ENCODE data around the gene HAUS2. TPM values are rescaled to one million over a fixed set of nuclear protein-coding genes. Genes with fewer than 3 reads are reported as not detected.

The HAUS2 gene
- total and polyA plus RNA-seq, 2 of the 4 experiments (the other 2 are of a cell fraction), result 18.4 to 22.4 TPM

- POLR2A ChIA-PET (ENCODE audit: unreplicated experiment), result no interaction called here
- Histone ChIP-seq H3K4me2 (ENCODE audit: low read depth, low read length) (no peak overlapping the region), H2AK9ac (replicated peaks; ENCODE audit: low read depth, low read length, poor library complexity) (no peak overlapping the region), H2AK5ac (ENCODE audit: low read depth, low read length) (no peak overlapping the region), H3K56ac (ENCODE audit: extremely low read depth, insufficient read depth, low read length) (no peak overlapping the region), H3K4me3 (ENCODE audit: insufficient read depth, low read depth, low read length) (no peak overlapping the region), H3K79me1 (ENCODE audit: low read depth in 1 of 2, low read length in 2 of 2) (peaks cover 6 to 42% of the 10 kb centered on the region in 2 experiments), H2BK5ac (ENCODE audit: low read depth, low read length, poor library complexity, severe bottlenecking) (no peak overlapping the region), H2BK15ac (ENCODE audit: low read depth, low read length) (no peak overlapping the region), H2BK120ac (ENCODE audit: low read depth, low read length) (no peak overlapping the region), H3K36me3 (ENCODE audit: control insufficient read depth, insufficient read depth, low read length) (peaks cover under 1% of the 10 kb centered on the region), H3K9me1 (ENCODE audit: insufficient read depth, low read length) (no peaks in the 10 kb centered on the region; the same call in 1 of the 2 replicates), H4K5ac (ENCODE audit: low read depth, low read length) (no peak overlapping the region), H4K91ac (ENCODE audit: insufficient read depth, low read depth, low read length) (no peak overlapping the region), H3K9me3 (ENCODE audit: control insufficient read depth, insufficient read depth, low read length) (no peaks in the 10 kb centered on the region), H3K4me1 (ENCODE audit: control insufficient read depth, insufficient read depth, low read length) (peaks cover 3% of the 10 kb centered on the region; the same call in 1 of the 2 replicates), H3K27ac (ENCODE audit: insufficient read depth, low read length) (no peak overlapping the region), H3K18ac (ENCODE audit: low read depth, low read length) (no peak overlapping the region), H3K4ac (ENCODE audit: low read depth, low read length) (no peak overlapping the region), H3K27me3 (ENCODE audit: control insufficient read depth, insufficient read depth, low read length) (no peaks in the 10 kb centered on the region), H2BK20ac (ENCODE audit: low read depth, low read length) (no peak overlapping the region), H4K20me1 (ENCODE audit: insufficient read depth, low read length) (no peaks in the 10 kb centered on the region), H3K14ac (replicated peaks; ENCODE audit: low read depth, low read length) (no peak overlapping the region), H2AFZ (replicated peaks; ENCODE audit: low read length, poor library complexity) (no peak overlapping the region), H4K8ac (ENCODE audit: low read depth in 2 of 2, low read length in 2 of 2) (no peak overlapping the region), H3K23ac (ENCODE audit: low read depth, low read length) (no peak overlapping the region), H3K9ac (ENCODE audit: low read depth, low read length) (no peak overlapping the region)
- no TSS peak for BruUV-seq (replicated peaks)
- no CpG with 5 or more reads among the region's 1 CpG for WGBS, 2 experiments (ENCODE audit: extremely low coverage in 2 of 2, insufficient read length in 1 of 2)
- DNase-seq (no peak), ATAC-seq (ENCODE audit: low read depth) (no peak)
- intact Hi-C loops (cut with micrococcal nuclease), result no loop called here
- TF ChIP-seq MAFK (IDR thresholded peaks at IDR 0.05; ENCODE audit: low read depth, low read length) (no peak), USF2 (IDR thresholded peaks at IDR 0.05; ENCODE audit: low read depth, low read length) (no peak), FOS (IDR thresholded peaks at IDR 0.05; ENCODE audit: low read depth, low read length) (no peak), CHD1 (IDR thresholded peaks at IDR 0.05; ENCODE audit: low read depth, low read length) (no peak), NFE2L2 (IDR thresholded peaks at IDR 0.05; ENCODE audit: low read depth, low read length) (no peak), BHLHE40 (IDR thresholded peaks at IDR 0.05; ENCODE audit: low read depth, low read length) (no peak), SMC3 (IDR thresholded peaks at IDR 0.05; ENCODE audit: low read depth, low read length) (no peak), RCOR1 (IDR thresholded peaks at IDR 0.05; ENCODE audit: insufficient replicate concordance, low read length) (no peak), RAD21 (IDR thresholded peaks at IDR 0.05; ENCODE audit: low read length) (no peak), RFX5 (IDR thresholded peaks at IDR 0.05; ENCODE audit: low read depth, low read length) (no peak), CEBPB (IDR thresholded peaks at IDR 0.05; ENCODE audit: low read depth, low read length) (no peak), ELK1 (IDR thresholded peaks at IDR 0.05; ENCODE audit: borderline replicate concordance, low read depth, low read length) (no peak), CTCF (conservative IDR thresholded peaks at IDR 0.05; ENCODE audit: low read depth, low read length) (no peak), POLR2A (IDR thresholded peaks at IDR 0.05; ENCODE audit: low read depth, low read length) (no peak), MAZ (IDR thresholded peaks at IDR 0.05; ENCODE audit: borderline replicate concordance, low read depth, low read length) (no peak), MXI1 (IDR thresholded peaks at IDR 0.05; ENCODE audit: borderline replicate concordance, low read depth, low read length) (no peak)
- dilution Hi-C loops (cut with HindIII; ENCODE audit: low sequenced_read_pairs, unreplicated experiment), result no loop called here
- CTCF ChIA-PET, result interaction anchor here (0.8 kb wide), 1 partner anchor 70 kb away, joined by 5 read pairs; no protein-coding TSS in a partner anchor
- in situ Hi-C loops (cut with MboI; ENCODE audit: low sequenced_read_pairs), result no loop called here
Observed at GRCh38 chr15:42553554-42553953, 4.9 kb downstream of the HAUS2 start.

Measured in IMR-90 (cell line).